HepG2 (cell line): ENCODE measurements around the gene CPXM2. TPM values are rescaled to one million over a fixed set of nuclear protein-coding genes. Genes with fewer than 3 reads are reported as not detected.

Experiments used
- ATAC-seq: fragments of 200-7000 bp; cut with Tn5 transposase; 3 replicates; pipeline ENCODE4 v1.9.1; 2020; ENCODE audit warnings: mild to moderate bottlenecking, moderate library complexity
- BruUV-seq: library from RNA; stranded (reverse); fragments of 400-500 nt; replicated peaks from 2 replicates; lab custom pipeline; 2021; lab: Mats Ljungman, UMichigan
- CTCF ChIA-PET: fragments of 300-600 bp; formaldehyde crosslinking; extraction: SDS; loops from one replicate; lab custom pipeline; 2021; ENCODE audit warnings: low total read pairs, inconsistent platforms, low intra/inter-chr PET ratio; lab: Yijun Ruan, JAX
- POLR2A ChIA-PET: fragments of 350-600 bp; sonication (Branson Sonifier 250); formaldehyde crosslinking; loops from one replicate; lab custom pipeline; 2020; ENCODE audit warnings: antibody characterized with exemption, inconsistent platforms; lab: Yijun Ruan, JAX
- DNase-seq: peaks from one replicate; pipeline ENCODE4 v3.0.0-alpha.2; 2015; ENCODE audit warnings: low spot score
- FAIRE-seq: peaks from 3 replicates; lab custom pipeline; 2011; peaks lifted over from hg19 to GRCh38; lab: Jason Lieb, UNC
- H2AFZ ChIP-seq: one replicate; pipeline ENCODE4 v1.6.1; 2011; ENCODE audit warnings: low read length, inconsistent platforms
- H3K27ac ChIP-seq: fragments of 300-600 bp; 3 replicates; pipeline ENCODE4 v1.8.0; 2011; ENCODE audit warnings: mixed run types, mild to moderate bottlenecking, mixed read lengths, low read length, inconsistent platforms; ENCODE audit not compliant: insufficient read depth; ENCODE audit errors: extremely low read length
- H3K27me3 ChIP-seq, 2 experiments: fragments of 200-600 bp in 1 of 2; 2 replicates in 1 of 2; 3 replicates in 1 of 2; pipeline versions ENCODE4 v1.6.0 to v1.8.0; 2011; ENCODE audit warnings: low read length in 2 of 2, mild to moderate bottlenecking in 2 of 2, moderate library complexity in 2 of 2, inconsistent platforms in 1 of 2; ENCODE audit not compliant: insufficient read depth in 2 of 2, control insufficient read depth in 1 of 2
- H3K36me3 ChIP-seq, 2 experiments: fragments of 200-600 bp in 1 of 2; replicated peaks in 1 of 2; 2 replicates in 1 of 2; 3 replicates in 1 of 2; pipeline versions ENCODE4 v1.5.1 to v1.8.0; 2011; ENCODE audit warnings: low read length in 2 of 2, inconsistent platforms in 1 of 2; ENCODE audit not compliant: insufficient read depth in 2 of 2, control insufficient read depth in 1 of 2
- H3K4me1 ChIP-seq: 2 replicates; pipeline ENCODE4 v1.5.1; 2012; ENCODE audit warnings: low read length, inconsistent platforms; ENCODE audit not compliant: insufficient read depth
- H3K4me2 ChIP-seq: 2 replicates; pipeline ENCODE4 v1.6.0; 2011; ENCODE audit warnings: low read depth, low read length, inconsistent platforms
- H3K4me3 ChIP-seq, 3 experiments: fragments of 200-600 bp in 1 of 3; sonication (generic), shearing (Covaris generic) in 1 of 3; replicated peaks in 1 of 3; 2 replicates each; pipeline ENCODE4 v1.5.1; 2011 to 2016; ENCODE audit warnings: low read length in 3 of 3, inconsistent platforms in 2 of 3, low read depth in 2 of 3, mild to moderate bottlenecking in 2 of 3, control low read depth in 1 of 3, mixed read lengths in 1 of 3; ENCODE audit not compliant: insufficient read depth in 1 of 3
- H3K79me2 ChIP-seq: one replicate; pipeline ENCODE4 v1.6.1; 2011; ENCODE audit warnings: low read length, inconsistent platforms; ENCODE audit not compliant: insufficient read depth
- H3K9ac ChIP-seq: 2 replicates; pipeline ENCODE4 v1.6.0; 2011; ENCODE audit warnings: mild to moderate bottlenecking, low read depth, low read length, inconsistent platforms; ENCODE audit not compliant: insufficient read depth
- H3K9me3 ChIP-seq: 2 replicates; pipeline ENCODE4 v1.5.1; 2012; ENCODE audit warnings: mild to moderate bottlenecking, low read length
- H4K20me1 ChIP-seq: 2 replicates; pipeline ENCODE4 v1.6.0; 2011; ENCODE audit warnings: inconsistent platforms, mild to moderate bottlenecking, low read length, moderate library complexity; ENCODE audit not compliant: insufficient read depth
- ESRRA ChIP-seq: sonication (generic); formaldehyde crosslinking; IDR thresholded peaks from 2 replicates; pipeline ENCODE4 v1.5.1; 2020; ENCODE audit warnings: mild to moderate bottlenecking, low read depth, missing genetic modification reagents
- MAF1 ChIP-seq: sonication (generic); formaldehyde crosslinking; IDR thresholded peaks from 2 replicates; pipeline ENCODE4 v1.5.0; 2020; ENCODE audit warnings: missing genetic modification reagents, borderline replicate concordance
- NFYC ChIP-seq: IDR thresholded peaks from 2 replicates; pipeline ENCODE4 v1.6.1; 2016; ENCODE audit warnings: missing genetic modification reagents, missing compliant biosample characterization
- RBAK ChIP-seq: sonication (generic); formaldehyde crosslinking; IDR thresholded peaks from 2 replicates; pipeline ENCODE4 v1.5.1; 2020; ENCODE audit warnings: mild to moderate bottlenecking, missing genetic modification reagents
- RERE ChIP-seq: IDR thresholded peaks from 2 replicates; pipeline ENCODE4 v1.6.1; 2016; ENCODE audit warnings: low read depth, missing genetic modification reagents, missing compliant biosample characterization
- TBX3 ChIP-seq: fragments of 450-650 bp; IDR thresholded peaks from 2 replicates; pipeline ENCODE4 v1.6.1; 2017; ENCODE audit warnings: antibody characterized with exemption, mild to moderate bottlenecking, inconsistent platforms, borderline replicate concordance
- TOE1 ChIP-seq: sonication (generic); formaldehyde crosslinking; IDR thresholded peaks from 2 replicates; pipeline ENCODE4 v1.4.0; 2020; ENCODE audit warnings: mild to moderate bottlenecking, missing genetic modification reagents
- TSC22D2 ChIP-seq: sonication (generic); formaldehyde crosslinking; IDR thresholded peaks from 2 replicates; pipeline ENCODE4 v1.5.1; 2020; ENCODE audit warnings: missing genetic modification reagents, mild to moderate bottlenecking, borderline replicate concordance
- ZFP1 ChIP-seq: IDR thresholded peaks from 2 replicates; pipeline ENCODE4 v1.6.1; 2016
- ZNF740 ChIP-seq: sonication (generic); formaldehyde crosslinking; IDR thresholded peaks from 2 replicates; pipeline ENCODE4 v1.4.0; 2020; ENCODE audit warnings: missing genetic modification reagents
- WGBS: methylation state at CpG from one replicate; pipeline ENCODE4 v1.1.6; 2017; ENCODE audit warnings: low lambda C conversion rate; 5-methylcytosine and 5-hydroxymethylcytosine counted together
- in situ Hi-C: cut with HindIII; loops from 2 replicates; pipeline ENCODE4 v1.10.0; 2017; ENCODE audit warnings: low pct_unique_long_range_greater_than_20kb; ENCODE audit not compliant: extremely low pct_ligation_motif_present
- intact Hi-C: fragments of 100-400 bp; cut with micrococcal nuclease; formaldehyde crosslinking; loops from one replicate; pipeline ENCODE4 v1.10.0; 2022; ENCODE audit not compliant: unreplicated experiment
- polyA plus RNA-seq, 8 experiments: library from polyadenylated mRNA; depleted of rRNA in 3 of 8; stranded (reverse) in 7 of 8; unstranded in 1 of 8; fragments of >200 nt; fragmentation: Illumina TruSeq in 4 of 8; extraction: Trizol in 4 of 8; gene quantifications; 2 replicates each; pipeline versions ENCODE4 v1.2.1 to v1.2.3, GENCODE V29; 2011 to 2016; ENCODE audit warnings: low read depth in 4 of 8, missing spikeins in 1 of 8, mixed read lengths in 1 of 8; ENCODE audit not compliant: insufficient read depth in 1 of 8
- total RNA-seq, 5 experiments: library from RNA; depleted of rRNA; stranded (reverse); fragments of >200 nt; fragmentation: Illumina TruSeq; extraction: Trizol; gene quantifications; 2 replicates each; pipeline ENCODE4 v1.2.3, GENCODE V29; 2016; ENCODE audit warnings: low read depth in 1 of 5

CPXM2 gene
- total and polyA plus RNA-seq, 2 of the 13 experiments (the other 11 are each of a cell fraction or from before 2014, with no cell fraction given): 0.03 TPM; not detected in 1

DNA sequence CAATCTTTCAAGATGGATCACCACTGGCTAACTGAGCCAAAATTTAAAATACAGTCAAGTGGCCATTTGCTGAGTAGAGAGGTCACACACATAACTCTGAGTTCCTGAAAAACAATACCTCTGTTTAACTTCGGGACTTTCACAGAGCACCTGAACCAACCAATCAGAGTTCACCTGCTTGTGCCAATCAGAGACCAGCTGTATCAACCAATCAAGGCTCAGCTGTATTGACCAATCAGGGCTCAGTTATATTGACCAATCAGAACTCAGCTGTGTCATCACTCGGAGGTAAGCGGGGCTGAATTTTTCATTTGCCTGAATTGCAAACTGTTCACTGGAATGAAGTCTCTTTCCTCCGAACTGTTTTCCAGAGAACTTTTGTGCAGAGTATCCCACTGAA is 10.0 kb upstream of the CPXM2 start:
- H3K4me3 ChIP-seq: no peak overlapping the region
- POLR2A ChIA-PET: no interaction called here
- FAIRE-seq (no peak), DNase-seq (no peak), ATAC-seq (no peak)
- H4K20me1 ChIP-seq: no peaks in the 10 kb centered on the region
- intact Hi-C loops: no loop called here
- CTCF ChIA-PET: no interaction called here
- in situ Hi-C loops: no loop called here
- H3K27ac ChIP-seq: no peak overlapping the region
- H3K27me3 ChIP-seq: peaks cover 1 to 18% of the 10 kb centered on the region in 2 experiments; a peak in 1 of 5 replicates
- H2AFZ ChIP-seq: no peak overlapping the region
- H3K79me2 ChIP-seq: no peaks in the 10 kb centered on the region
- BruUV-seq: no TSS peak
- H3K4me2 ChIP-seq: no peak overlapping the region
- H3K9me3 ChIP-seq: no peaks in the 10 kb centered on the region
- no peaks in the 10 kb centered on the region for H3K36me3 ChIP-seq
- TF ChIP-seq NFYC (CRISPR knock-in tag) (peak; percentile 28; the same call in 1 of the 2 replicates), TBX3 (no peak), TOE1 (CRISPR knock-in tag) (no peak), ESRRA (CRISPR knock-in tag) (no peak), MAF1 (CRISPR knock-in tag) (no peak)
- WGBS: 40% methylated on average over 4 of the region's 4 CpGs
- H3K9ac ChIP-seq: no peak overlapping the region
- no peaks in the 10 kb centered on the region for H3K4me1 ChIP-seq

GRCh38 chr10:123897146-123897545 is 5.5 kb upstream of the CPXM2 start:
- CTCF ChIA-PET: no interaction called here
- BruUV-seq: no TSS peak
- no peaks in the 10 kb centered on the region for H3K79me2 ChIP-seq
- no peaks in the 10 kb centered on the region for H3K9me3 ChIP-seq
- no peak overlapping the region for H3K4me2 ChIP-seq
- intact Hi-C loops (no loop called here), in situ Hi-C loops (no loop called here)
- no peaks in the 10 kb centered on the region for H3K36me3 ChIP-seq
- H4K20me1 ChIP-seq: no peaks in the 10 kb centered on the region
- H3K27me3 ChIP-seq: peaks cover 0 to 9% of the 10 kb centered on the region in 2 experiments; a peak in 1 of 5 replicates
- no peak overlapping the region for H3K4me3 ChIP-seq
- POLR2A ChIA-PET: no interaction called here
- H3K27ac ChIP-seq: no peak overlapping the region
- no peak for DNase-seq
- no peak for ATAC-seq
- H2AFZ ChIP-seq: no peak overlapping the region
- no peak for TF ChIP-seq ZFP1 (CRISPR knock-in tag)
- TF ChIP-seq RBAK (CRISPR knock-in tag): no peak
- TF ChIP-seq RERE (CRISPR knock-in tag): no peak
- TF ChIP-seq TSC22D2 (CRISPR knock-in tag): no peak
- TF ChIP-seq ZNF740 (CRISPR knock-in tag): no peak
- no peaks in the 10 kb centered on the region for H3K4me1 ChIP-seq
- no peak overlapping the region for H3K9ac ChIP-seq
- no peak for FAIRE-seq
- WGBS: 5% methylated on average over 4 of the region's 4 CpGs
